Stimulated activated CD8-positive, alpha-beta memory T cell treated with anti-CD3 and anti-CD28 coated beads, Interleukin-15, amount 100 ng/mL, for 4 hours (primary cell): ENCODE data around the gene TUBB2A.
A peak's percentile ranks its signal among the peaks of the same experiment; 100 is the strongest.

Source experiments
- DNase-seq, 2 donors: peaks; one replicate each; pipeline ENCODE4 v3.0.0-alpha.2; 2020; ENCODE audit warnings: low read depth in 2 of 2

Gene TUBB2A

DNA sequence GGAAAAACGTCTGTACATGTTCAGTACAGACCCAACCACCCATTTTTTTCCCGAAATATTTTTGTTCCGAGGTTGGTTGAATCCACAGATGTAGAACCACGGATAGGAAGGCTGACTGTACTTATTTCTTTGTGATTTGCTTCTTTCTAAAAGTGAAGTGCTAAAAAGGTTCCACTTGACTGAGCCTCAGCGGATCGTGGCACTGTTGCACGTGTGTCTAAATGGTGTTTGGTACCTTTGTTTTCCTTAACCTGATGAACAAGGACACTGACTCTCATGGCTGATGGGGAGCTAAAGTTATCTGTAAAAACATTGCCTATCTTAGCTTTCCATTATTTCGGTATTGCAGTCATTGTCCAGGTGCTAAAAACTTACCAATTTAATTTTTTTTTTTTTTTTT, 32.7 kb downstream of the TUBB2A start:
- no peak for DNase-seq

DNA sequence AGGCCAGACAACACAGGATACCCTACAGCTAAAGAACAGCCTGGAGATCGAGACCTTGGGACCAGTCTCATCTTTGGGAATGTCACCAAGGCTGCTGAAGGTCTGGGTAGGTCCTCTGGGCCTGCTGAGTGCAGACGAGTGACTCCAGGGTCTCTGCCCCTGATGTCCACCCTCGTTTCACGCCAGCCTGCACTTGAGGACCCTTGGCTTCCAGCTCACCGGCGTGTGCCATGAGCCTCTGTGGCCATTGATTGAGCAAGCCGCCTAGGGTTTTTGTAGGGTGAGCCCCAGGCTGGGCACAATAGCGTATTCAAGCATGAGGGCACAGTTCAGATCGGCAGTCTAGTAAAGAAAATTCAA, 34.5 kb downstream of the TUBB2A start:
- DNase-seq: no peak

- DNase-seq: no peak
Observed at GRCh38 chr6:3120765-3121089, 36.6 kb downstream of the TUBB2A start.

- DNase-seq: no peak
Observed at GRCh38 chr6:3119040-3119723, 38.2 kb downstream of the TUBB2A start.

GRCh38 chr6:3118353-3119039, 38.8 kb downstream of the TUBB2A start, which contains the start of gene BPHL:
BPHL (plus strand) TSS chr6:3118711; CDS start chr6:3118741, 30 bp downstream.
- DNase-seq: peak; percentile 97 to 99

GRCh38 chr6:3117912-3118352, 39.4 kb downstream of the TUBB2A start:
- no peak for DNase-seq

GRCh38 chr6:3114377-3114776, 43.0 kb downstream of the TUBB2A start:
- DNase-seq: no peak

- DNase-seq: no peak
Observed at GRCh38 chr6:3109761-3110160, 47.6 kb downstream of the TUBB2A start.

DNA sequence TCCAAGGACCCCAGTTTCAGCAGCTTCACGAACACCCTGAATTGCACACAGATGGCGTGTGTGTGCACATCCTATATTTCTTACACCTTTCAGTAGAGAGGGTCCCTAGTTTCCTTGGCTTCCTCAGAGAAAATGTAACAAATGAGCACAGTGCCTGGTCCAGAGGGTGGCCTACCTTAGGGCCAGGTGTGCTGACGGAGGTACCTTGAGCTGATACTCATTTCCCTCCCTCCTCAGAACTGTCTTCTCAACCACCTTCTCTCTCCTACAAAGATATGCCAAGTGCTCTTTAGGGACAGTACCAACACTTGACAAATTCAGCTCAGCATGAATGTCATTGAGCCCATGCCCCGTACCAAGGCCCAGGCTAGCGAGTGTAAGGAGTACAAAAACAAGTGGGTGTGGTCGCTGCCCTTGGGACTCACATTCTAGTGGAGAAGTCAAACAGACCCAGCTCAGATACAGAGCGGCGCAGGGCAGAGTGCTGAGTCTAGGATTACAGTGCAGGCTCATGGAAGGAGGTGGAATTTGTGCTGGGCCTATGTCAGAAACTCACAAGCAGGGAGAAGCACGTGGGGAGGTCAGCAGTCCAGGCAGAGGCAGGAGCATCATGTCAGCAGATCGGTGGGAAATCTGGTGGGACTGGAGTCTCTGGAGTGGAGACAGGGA, 48.5 kb downstream of the TUBB2A start:
- DNase-seq: no peak
